Fibroblast of peridontal ligament (primary cell): ENCODE data around the gene TOPBP1.
"Not testable (repeated sequence)": the region's sequence is repeated elsewhere in the genome, so short reads cannot be mapped to it uniquely, and the experiment has no call there.

Experiments used
- DNase-seq: peaks from one replicate; pipeline ENCODE4 v3.0.0-alpha.2; 2010; ENCODE audit errors: extremely low read depth

TOPBP1 gene

GRCh38 chr3:133674290-133674919 is 12.7 kb upstream of the TOPBP1 start:
- DNase-seq, result no peak

GRCh38 chr3:133673746-133674145 is 12.0 kb upstream of the TOPBP1 start:
- DNase-seq, result no peak

- no peak for DNase-seq
Measured at GRCh38 chr3:133672461-133672860, 10.7 kb upstream of the TOPBP1 start.

- no peak for DNase-seq
Measured at GRCh38 chr3:133670525-133670995, 8.8 kb upstream of the TOPBP1 start.

- DNase-seq, result no peak
Measured at GRCh38 chr3:133669949-133670524, 8.3 kb upstream of the TOPBP1 start.

GRCh38 chr3:133667118-133667517 is 5.4 kb upstream of the TOPBP1 start:
- no peak for DNase-seq

GRCh38 chr3:133665188-133665587 is 3.4 kb upstream of the TOPBP1 start:
- not testable (repeated sequence) for DNase-seq

GRCh38 chr3:133663569-133664313 is 2.0 kb upstream of the TOPBP1 start:
- peak; percentile 58 for DNase-seq

GRCh38 chr3:133662278-133662651 is 524 bp upstream of the TOPBP1 start:
- peak; percentile 18 for DNase-seq

GRCh38 chr3:133659806-133660205 is 1.9 kb downstream of the TOPBP1 start:
- DNase-seq, result no peak

- DNase-seq, result no peak
Measured at GRCh38 chr3:133655731-133656515, 5.8 kb downstream of the TOPBP1 start.

- DNase-seq, result no peak
Measured at GRCh38 chr3:133649486-133650068, 12.2 kb downstream of the TOPBP1 start.

- DNase-seq, result peak; percentile 90
Measured at GRCh38 chr3:133644768-133645167, 17.0 kb downstream of the TOPBP1 start.

- DNase-seq, result no peak
Measured at GRCh38 chr3:133643611-133644010, 18.1 kb downstream of the TOPBP1 start.

GRCh38 chr3:133641254-133641653 is 20.5 kb downstream of the TOPBP1 start:
- DNase-seq, result no peak

- no peak for DNase-seq
Measured at GRCh38 chr3:133633439-133633838, 28.3 kb downstream of the TOPBP1 start.

- no peak for DNase-seq
Measured at GRCh38 chr3:133629146-133629545, 32.6 kb downstream of the TOPBP1 start.

- DNase-seq, result no peak
Measured at GRCh38 chr3:133627789-133628188, 34.0 kb downstream of the TOPBP1 start.

- DNase-seq, result no peak
Measured at GRCh38 chr3:133620066-133620784, 41.5 kb downstream of the TOPBP1 start.

- DNase-seq, result no peak
Measured at GRCh38 chr3:133611534-133611933, 50.2 kb downstream of the TOPBP1 start.

GRCh38 chr3:133610031-133610430 is 51.7 kb downstream of the TOPBP1 start:
- DNase-seq, result peak; percentile 71
